ENCODE data around the gene FSIP1.
A peak's percentile ranks its signal among the peaks of the same experiment; 100 is the strongest.

Gene FSIP1

DNA sequence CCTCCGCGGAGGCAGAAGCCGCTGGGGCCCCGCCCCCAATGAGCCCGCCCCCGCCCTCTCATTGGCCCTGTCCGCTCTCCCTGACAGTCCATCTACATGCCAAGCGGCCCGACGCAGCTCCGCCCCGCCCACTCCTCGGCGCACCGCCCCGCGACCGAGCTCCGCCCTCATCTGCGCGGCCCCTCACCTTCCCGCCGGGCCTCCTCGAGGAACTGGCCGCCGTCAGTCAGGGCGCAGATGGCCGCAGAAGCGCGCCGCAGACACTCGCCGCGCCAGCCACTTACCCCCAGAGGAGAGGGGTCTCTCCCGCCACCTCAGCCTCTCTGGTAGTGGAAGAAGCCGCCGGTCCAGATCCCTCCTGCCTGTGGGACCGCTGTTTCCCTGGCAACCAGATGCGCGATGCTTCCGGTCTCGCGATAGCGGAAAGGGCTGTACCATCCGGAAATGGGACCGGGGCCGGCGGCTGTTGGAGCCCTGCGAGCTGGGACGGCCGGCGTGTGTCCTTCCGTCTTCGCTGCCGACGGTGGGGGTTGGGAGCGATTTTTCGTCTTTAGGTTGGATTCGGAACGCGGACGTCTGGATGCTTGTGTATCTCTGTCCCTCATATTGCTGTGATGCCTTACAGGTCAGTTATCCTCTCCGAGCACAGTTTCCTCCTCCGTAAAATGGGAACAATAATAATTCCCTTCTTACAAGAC is at the start of gene FSIP1:
FSIP1 (minus strand) TSS at position 401 of the 698 bp plus-strand sequence. CDS start 6,317 bp downstream, outside the sequence.
- peak; percentile 78 for DNase-seq (ENCODE audit: low read depth)
- H3K4me3 ChIP-seq (ENCODE audit: low read length), result peak within 1 kb of the TSS; percentile 90
- TF ChIP-seq CTCF (conservative IDR thresholded peaks at IDR 0.05; ENCODE audit: low read depth, low read length), result no peak

GRCh38 chr15:39830166-39830565 is 47.5 kb upstream of the FSIP1 start:
- no peak for DNase-seq (ENCODE audit: low read depth)
- H3K4me3 ChIP-seq (ENCODE audit: low read length), result no peak overlapping the region
- no peak for TF ChIP-seq CTCF (conservative IDR thresholded peaks at IDR 0.05; ENCODE audit: low read depth, low read length)

- DNase-seq (ENCODE audit: low read depth), result peak; percentile 82
- no peak for TF ChIP-seq CTCF (conservative IDR thresholded peaks at IDR 0.05; ENCODE audit: low read depth, low read length)
- no peak overlapping the region for H3K4me3 ChIP-seq (ENCODE audit: low read length)
Observed at GRCh38 chr15:39828374-39828931, 45.8 kb upstream of the FSIP1 start.

GRCh38 chr15:39826975-39827374 is 44.3 kb upstream of the FSIP1 start:
- DNase-seq (ENCODE audit: low read depth), result no peak
- TF ChIP-seq CTCF (conservative IDR thresholded peaks at IDR 0.05; ENCODE audit: low read depth, low read length), result no peak
- H3K4me3 ChIP-seq (ENCODE audit: low read length), result no peak overlapping the region

DNA sequence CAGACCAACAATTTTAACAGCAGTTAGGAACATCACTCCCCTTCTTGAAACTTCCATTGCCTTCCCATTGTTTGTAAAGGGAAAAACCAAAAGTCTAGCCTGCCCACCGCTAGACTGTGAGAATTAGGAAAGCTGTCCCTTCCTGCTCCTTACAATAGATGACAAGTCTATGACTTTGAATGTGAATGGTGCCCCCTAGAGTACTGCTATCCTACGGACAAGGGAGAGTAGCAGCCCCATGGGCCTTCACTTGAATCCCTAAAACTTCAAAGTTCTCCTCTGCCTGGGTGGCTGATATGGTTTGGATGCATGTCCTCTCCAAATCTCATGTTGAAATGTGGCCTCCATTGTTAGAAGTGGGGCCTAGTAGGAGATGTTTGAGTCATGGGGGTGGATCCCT is 41.0 kb upstream of the FSIP1 start:
- H3K4me3 ChIP-seq (ENCODE audit: low read length), result no peak overlapping the region
- no peak for DNase-seq (ENCODE audit: low read depth)
- no peak for TF ChIP-seq CTCF (conservative IDR thresholded peaks at IDR 0.05; ENCODE audit: low read depth, low read length)

DNA sequence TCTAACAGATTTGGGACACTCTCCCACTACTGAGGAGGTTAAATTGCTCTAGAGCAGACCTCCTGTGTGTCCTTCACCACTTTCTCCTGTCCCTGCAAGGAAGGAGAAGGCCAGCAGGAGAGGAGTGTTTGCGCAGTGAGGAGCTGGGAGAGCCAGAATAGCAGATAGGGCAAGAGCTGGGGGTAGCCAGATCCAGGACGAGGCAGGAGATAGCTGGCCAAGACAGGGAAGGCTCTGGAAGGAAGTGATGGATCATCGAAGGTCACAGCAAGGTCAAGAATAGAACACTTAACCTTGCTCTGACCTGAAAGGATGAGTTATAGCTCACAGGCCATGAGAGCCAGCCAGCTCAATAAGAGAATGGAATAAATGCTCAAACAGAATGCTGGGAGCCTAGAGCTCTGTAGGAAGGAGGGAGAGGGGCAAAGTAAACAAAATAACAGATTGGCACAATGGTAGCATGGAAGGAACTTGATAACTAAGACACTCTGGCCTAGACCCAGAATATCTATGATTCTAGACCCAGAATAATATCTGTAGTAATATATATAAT is 37.5 kb upstream of the FSIP1 start:
- H3K4me3 ChIP-seq (ENCODE audit: low read length), result no peak overlapping the region
- no peak for DNase-seq (ENCODE audit: low read depth)
- no peak for TF ChIP-seq CTCF (conservative IDR thresholded peaks at IDR 0.05; ENCODE audit: low read depth, low read length)

GRCh38 chr15:39819533-39819932 is 36.9 kb upstream of the FSIP1 start:
- H3K4me3 ChIP-seq (ENCODE audit: low read length), result no peak overlapping the region
- no peak for DNase-seq (ENCODE audit: low read depth)
- TF ChIP-seq CTCF (conservative IDR thresholded peaks at IDR 0.05; ENCODE audit: low read depth, low read length), result no peak
